SK-N-MC (cell line): Measurements from ENCODE around the gene PLLP.

Experiments used
- EZH2 ChIP-seq: fragments of 200-600 bp; sonication (generic); IDR thresholded peaks from one replicate; pipeline ENCODE4 v1.6.1; 2017; ENCODE audit warnings: antibody characterized with exemption
- FOXP2 ChIP-seq: optimal IDR thresholded peaks from 2 replicates; pipeline ENCODE3; 2011; ENCODE audit warnings: mild to moderate bottlenecking, moderate library complexity; ENCODE audit not compliant: insufficient read depth; ENCODE audit errors: extremely low read length, control extremely low read depth
- POLR2AphosphoS5 ChIP-seq: IDR thresholded peaks from 2 replicates; pipeline ENCODE4 v1.6.1; 2012; ENCODE audit warnings: mild to moderate bottlenecking, low read depth, low read length, borderline replicate concordance

GRCh38 chr16:57263541-57264351 lies 20.7 kb downstream of the PLLP start:
- TF ChIP-seq EZH2 (no peak), POLR2AphosphoS5 (no peak), FOXP2 (no peak)
